Measurements from ENCODE around the gene MTHFD2.

DNA sequence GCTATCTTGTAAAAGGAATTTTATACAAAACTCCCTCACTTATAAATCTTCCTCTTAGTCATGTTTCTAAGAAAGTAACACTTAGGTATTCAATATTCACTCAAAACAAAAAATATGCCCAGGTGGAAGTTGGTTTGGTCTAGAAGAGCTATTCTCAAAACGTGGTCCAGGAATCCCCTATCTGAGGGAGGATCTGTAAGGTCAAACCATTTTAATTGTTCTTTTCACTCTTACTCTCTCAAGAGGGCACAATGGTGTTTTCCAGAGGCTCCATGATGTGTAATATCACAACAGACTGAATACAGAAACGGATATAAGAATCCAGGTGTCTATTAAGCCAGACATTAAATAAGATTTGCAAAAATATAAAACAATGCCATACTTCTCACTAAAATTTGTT, 29.7 kb upstream of the MTHFD2 start:
- TF ChIP-seq, protein P1, sequence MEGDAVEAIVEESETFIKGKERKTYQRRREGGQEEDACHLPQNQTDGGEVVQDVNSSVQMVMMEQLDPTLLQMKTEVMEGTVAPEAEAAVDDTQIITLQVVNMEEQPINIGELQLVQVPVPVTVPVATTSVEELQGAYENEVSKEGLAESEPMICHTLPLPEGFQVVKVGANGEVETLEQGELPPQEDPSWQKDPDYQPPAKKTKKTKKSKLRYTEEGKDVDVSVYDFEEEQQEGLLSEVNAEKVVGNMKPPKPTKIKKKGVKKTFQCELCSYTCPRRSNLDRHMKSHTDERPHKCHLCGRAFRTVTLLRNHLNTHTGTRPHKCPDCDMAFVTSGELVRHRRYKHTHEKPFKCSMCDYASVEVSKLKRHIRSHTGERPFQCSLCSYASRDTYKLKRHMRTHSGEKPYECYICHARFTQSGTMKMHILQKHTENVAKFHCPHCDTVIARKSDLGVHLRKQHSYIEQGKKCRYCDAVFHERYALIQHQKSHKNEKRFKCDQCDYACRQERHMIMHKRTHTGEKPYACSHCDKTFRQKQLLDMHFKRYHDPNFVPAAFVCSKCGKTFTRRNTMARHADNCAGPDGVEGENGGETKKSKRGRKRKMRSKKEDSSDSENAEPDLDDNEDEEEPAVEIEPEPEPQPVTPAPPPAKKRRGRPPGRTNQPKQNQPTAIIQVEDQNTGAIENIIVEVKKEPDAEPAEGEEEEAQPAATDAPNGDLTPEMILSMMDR (IDR thresholded peaks at IDR 0.05) = no peak
- no peak for TF ChIP-seq POLR2A (IDR thresholded peaks at IDR 0.05)
